ENCODE data around the gene FBXO31.

The FBXO31 gene

GRCh38 chr16:87383505-87384161, at the start of gene FBXO31:
Gene FBXO31 (minus strand): TSS chr16:87383776. CDS start chr16:87383744, 32 bp downstream.
- DNase-seq = peak in 1 of 2 experiments; percentile 60

- DNase-seq = no peak
These were observed 48.8 kb upstream of the FBXO31 start for GRCh38 chr16:87432330-87432915.

DNA sequence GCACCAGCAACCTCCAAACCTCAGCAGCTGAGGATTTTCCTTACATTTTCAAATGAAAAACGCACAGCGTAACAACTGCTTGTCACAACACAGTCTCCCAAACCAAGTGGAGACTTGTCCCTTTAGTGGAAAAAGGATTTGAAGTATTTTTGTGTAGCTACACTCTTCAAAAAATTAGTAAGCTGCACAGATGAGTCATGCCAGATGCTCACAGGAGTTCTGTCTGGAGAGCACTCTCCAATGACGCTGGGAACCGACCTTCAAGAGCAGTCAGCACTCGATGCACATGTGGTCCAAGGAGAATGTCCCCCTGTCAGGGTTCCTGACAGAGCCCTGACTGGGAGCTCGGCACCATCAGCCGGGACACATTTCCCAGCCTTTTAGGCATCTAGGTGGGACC, 48.4 kb upstream of the FBXO31 start:
- DNase-seq = no peak

- DNase-seq = no peak
These were observed 43.0 kb upstream of the FBXO31 start for GRCh38 chr16:87426423-87427215.

DNA sequence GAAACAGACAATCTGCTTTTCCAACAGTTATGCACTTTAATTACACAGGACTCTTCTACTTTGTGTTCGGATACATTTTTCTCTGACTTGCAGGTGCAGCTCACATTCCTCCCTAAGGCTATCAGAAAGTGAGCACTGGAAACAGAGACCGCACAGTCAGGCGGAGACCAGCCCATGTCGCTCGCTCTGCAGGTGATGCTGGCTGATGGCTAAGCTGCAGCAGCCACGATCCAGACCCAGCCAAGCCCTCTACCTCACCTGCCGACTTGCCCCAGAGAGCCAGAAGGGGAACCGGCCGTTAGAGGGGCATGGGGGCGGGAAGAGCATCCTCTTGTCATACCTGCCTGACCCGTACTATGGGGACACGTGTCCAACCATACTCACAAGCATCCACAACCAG, 42.4 kb upstream of the FBXO31 start:
- DNase-seq = no peak

DNA sequence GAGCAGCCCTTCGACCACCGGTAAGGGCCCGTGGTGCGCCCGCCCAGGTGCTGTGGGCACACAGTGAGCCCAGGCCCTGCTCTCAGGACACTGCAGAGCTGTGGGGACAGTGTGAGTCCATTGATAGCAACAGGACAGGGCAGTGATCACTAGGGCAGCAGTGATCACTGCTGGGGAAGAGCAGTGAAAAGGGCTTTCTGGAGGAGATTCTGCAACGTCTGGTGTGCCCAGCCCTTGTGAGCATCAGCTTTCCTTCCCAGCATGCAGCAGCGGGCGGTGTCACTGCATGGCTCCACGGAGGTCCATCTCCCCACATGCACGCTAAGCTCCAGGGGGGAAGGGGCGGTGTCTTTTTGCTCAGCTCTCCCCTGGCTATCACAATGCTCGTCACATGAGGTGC, 40.7 kb upstream of the FBXO31 start:
- DNase-seq = no peak

GRCh38 chr16:87423429-87423828, 39.9 kb upstream of the FBXO31 start:
- DNase-seq = no peak

DNA sequence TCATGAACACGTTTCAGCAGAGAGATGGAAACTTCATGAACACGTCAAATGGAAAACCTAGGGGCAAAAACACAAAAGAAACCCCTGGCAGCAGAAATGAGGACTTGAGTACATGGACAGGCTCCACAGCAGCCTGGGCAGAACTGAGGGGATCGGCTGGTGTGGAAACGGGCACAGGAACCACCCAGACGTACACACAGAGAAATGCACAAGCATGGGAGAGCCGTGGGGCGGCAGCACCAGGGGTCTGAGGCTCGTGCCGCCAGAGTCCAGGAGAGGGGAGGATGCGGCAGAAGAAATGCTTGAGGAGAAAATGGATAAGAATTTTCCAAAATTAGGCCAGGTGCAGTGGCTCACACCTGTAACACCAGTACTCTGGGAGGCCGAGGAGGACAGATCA, 38.5 kb upstream of the FBXO31 start:
- DNase-seq = no peak

- DNase-seq = no peak
These were observed 37.7 kb upstream of the FBXO31 start for GRCh38 chr16:87421003-87421912.

DNA sequence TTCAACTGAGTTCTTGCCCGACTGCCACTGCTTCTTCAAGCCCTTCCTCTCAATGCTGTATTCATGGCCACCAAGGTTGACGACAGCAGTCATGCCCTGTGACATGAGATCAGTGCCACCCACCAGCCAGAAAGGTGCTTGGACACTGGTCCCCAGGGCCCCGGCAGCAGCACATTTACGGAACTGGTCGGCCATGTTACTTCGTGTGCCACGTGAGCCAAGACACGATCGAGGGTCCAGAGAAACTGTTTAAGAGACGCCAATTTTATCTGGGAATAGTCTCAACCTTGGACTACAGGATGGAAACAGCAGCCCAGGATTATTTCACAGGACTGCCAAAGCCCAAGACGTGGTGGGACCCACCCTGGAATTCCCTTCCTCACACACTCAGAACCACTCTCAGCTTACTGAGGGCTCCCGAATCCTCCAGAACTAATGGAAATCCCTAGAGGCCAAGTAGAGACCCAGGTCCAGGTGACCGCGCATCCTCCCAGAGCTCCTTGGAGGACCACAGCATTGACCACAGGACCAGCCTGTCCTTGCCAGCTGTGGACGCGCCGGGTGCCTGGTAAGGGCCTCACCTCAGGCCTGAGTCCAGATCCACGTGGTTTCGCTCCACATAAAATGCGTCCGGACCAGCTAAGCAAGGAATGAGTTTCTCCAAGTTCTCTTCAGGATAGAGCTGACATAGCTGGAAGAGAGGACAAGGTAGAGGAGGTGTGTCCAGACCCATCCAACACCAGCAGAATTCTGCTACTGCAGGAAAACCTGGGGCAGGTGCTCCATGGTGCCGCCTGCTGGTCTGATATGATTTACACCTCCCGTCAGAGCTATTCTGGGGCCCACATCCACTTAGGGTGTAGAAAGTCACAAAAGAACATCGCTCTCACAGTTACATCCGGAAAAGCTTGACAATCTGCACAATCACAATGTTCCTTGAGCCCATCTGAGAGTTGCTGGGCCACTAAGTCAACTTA, 36.7 kb upstream of the FBXO31 start:
- no peak for DNase-seq

GRCh38 chr16:87418644-87419043, 35.1 kb upstream of the FBXO31 start:
- DNase-seq = no peak

DNA sequence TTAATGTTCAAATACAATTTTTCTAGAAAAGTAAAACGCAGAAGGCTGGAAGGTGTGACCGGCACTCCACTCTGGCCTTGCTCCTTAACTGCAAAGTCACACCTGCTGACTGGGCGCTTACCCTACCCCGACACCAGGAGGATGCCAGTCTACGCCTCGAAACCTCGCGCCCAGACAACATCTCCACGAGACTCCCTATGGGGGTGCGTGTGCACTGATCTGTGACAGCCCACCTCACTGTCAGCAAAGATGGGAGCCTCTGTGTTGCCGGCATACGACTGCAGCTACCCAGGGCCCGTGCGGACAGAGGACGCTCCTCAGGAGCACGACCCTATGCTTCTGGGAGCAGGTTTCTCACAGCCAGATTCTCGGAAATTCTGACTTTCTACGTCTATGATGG, 34.6 kb upstream of the FBXO31 start:
- DNase-seq = no peak

GRCh38 chr16:87417528-87417910, 33.9 kb upstream of the FBXO31 start:
- no peak for DNase-seq

DNA sequence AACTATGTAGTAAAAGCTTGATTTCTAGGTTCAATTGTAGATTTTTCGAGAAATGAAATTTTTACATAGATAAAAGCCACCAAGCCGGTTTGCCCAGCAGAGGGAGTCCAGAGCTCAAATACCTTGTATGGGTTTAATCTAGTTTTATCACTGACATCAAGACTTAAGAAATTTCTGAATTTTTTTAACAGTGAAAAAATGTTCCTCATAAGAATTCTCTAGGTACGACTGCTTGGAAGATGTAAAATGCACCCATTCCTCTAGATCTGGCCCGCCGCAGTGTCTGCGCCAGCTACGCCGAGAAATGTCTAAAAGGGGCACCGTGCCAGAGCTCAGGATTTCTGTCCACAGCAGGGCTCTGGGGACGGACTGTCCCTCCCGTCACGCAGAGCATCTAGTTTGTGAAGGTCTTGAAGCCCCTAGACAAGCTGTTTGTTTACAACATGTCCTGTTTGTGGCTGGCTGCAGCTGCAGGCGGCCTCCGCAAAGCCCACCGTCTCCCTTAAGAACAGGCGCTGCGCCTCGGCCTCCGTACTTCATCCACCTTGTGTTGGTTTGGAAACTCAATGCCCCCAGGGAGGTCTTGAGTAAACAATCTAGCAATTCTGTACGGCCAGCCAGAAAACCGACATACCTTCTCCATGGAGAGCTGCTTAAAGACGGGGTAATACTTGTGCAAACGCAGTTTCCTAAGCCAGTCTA, 33.4 kb upstream of the FBXO31 start:
- no peak for DNase-seq

DNA sequence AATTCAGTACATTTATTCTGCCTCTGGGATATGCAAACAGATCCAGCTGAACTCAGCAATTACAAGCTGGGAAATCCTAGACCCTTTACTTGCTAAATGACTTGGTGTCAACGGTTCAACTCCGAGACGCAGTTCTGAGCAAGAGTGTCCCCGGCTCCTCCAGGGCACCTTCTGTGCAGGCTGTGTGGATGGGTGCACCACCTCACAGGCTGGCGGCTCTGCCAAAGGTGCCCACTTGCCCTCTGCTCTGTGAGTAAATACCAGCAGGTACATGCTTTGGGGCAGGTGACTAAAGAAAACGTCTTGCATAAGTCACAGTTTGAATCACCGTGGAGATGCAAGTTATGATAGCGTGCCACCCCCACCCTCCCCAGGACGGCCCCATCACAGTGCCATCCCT, 31.9 kb upstream of the FBXO31 start:
- no peak for DNase-seq

GRCh38 chr16:87414251-87414680, 30.7 kb upstream of the FBXO31 start:
- DNase-seq = no peak

- no peak for DNase-seq
These were observed 29.4 kb upstream of the FBXO31 start for GRCh38 chr16:87412996-87413421.

GRCh38 chr16:87412371-87412995, 28.9 kb upstream of the FBXO31 start:
- no peak for DNase-seq

GRCh38 chr16:87411375-87412271, 28.0 kb upstream of the FBXO31 start:
- DNase-seq = peak in 1 of 2 experiments; percentile 24

All from cerebellar nuclear complex (tissue), 1 donor.